ENCODE measurements around the gene CCDC136.

DNA sequence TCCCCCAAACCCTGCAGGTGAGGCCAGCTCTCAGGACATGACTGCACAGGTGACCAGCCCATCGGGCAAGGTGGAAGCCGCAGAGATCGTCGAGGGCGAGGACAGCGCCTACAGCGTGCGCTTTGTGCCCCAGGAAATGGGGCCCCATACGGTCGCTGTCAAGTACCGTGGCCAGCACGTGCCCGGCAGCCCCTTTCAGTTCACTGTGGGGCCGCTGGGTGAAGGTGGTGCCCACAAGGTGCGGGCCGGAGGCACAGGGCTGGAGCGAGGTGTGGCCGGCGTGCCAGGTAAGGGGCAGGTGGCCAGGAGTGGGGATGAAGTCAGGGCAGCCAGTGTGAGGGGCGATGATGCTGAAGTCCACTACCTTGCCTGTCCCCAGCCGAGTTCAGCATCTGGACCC lies 62.6 kb downstream of the CCDC136 start:
- TF ChIP-seq NRF1 (IDR thresholded peaks at IDR 0.05; ENCODE audit: low read depth, low read length) (no peak), RCOR1 (IDR thresholded peaks at IDR 0.05; ENCODE audit: low read length) (no peak), FOXM1 (IDR thresholded peaks at IDR 0.05; ENCODE audit: low read depth) (no peak)
- TF ChIP-seq, protein P1, sequence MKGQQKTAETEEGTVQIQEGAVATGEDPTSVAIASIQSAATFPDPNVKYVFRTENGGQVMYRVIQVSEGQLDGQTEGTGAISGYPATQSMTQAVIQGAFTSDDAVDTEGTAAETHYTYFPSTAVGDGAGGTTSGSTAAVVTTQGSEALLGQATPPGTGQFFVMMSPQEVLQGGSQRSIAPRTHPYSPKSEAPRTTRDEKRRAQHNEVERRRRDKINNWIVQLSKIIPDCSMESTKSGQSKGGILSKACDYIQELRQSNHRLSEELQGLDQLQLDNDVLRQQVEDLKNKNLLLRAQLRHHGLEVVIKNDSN (IDR thresholded peaks at IDR 0.05; ENCODE audit: borderline replicate concordance, low read depth): no peak
